Measurements from ENCODE around the gene MED20.

The MED20 gene

GRCh38 chr6:41932378-41932777, 11.4 kb upstream of the MED20 start:
- Histone ChIP-seq H3K9me3 (ENCODE audit: control insufficient read depth, insufficient read depth, low read length) (no peaks in the 10 kb centered on the region), H3K27ac (ENCODE audit: low read length) (no peak overlapping the region), H3K36me3 (ENCODE audit: control insufficient read depth, insufficient read depth, low read length) (peaks cover 54% of the 10 kb centered on the region), H3K27me3 (ENCODE audit: control insufficient read depth, insufficient read depth, low read length) (no peaks in the 10 kb centered on the region), H3K4me3 (ENCODE audit: low read length) (no peak overlapping the region), H3K4me1 (ENCODE audit: control insufficient read depth, insufficient read depth, low read length) (no peaks in the 10 kb centered on the region)
- WGBS (ENCODE audit: insufficient coverage, insufficient read length) = no CpG with 5 or more reads among the region's 15 CpGs
- DNase-seq (ENCODE audit: low read depth, low spot score) = no peak

- H3K27me3 ChIP-seq (ENCODE audit: control insufficient read depth, insufficient read depth, low read length) = no peaks in the 10 kb centered on the region
- peaks cover 58% of the 10 kb centered on the region for H3K36me3 ChIP-seq (ENCODE audit: control insufficient read depth, insufficient read depth, low read length)
- H3K27ac ChIP-seq (ENCODE audit: low read length) = no peak overlapping the region
- no peaks in the 10 kb centered on the region for H3K4me1 ChIP-seq (ENCODE audit: control insufficient read depth, insufficient read depth, low read length)
- DNase-seq (ENCODE audit: low read depth, low spot score) = no peak
- WGBS (ENCODE audit: insufficient coverage, insufficient read length) = no CpG with 5 or more reads among the region's 2 CpGs
- no peak overlapping the region for H3K4me3 ChIP-seq (ENCODE audit: low read length)
- H3K9me3 ChIP-seq (ENCODE audit: control insufficient read depth, insufficient read depth, low read length) = no peaks in the 10 kb centered on the region
These were observed 10.9 kb upstream of the MED20 start for GRCh38 chr6:41931792-41932191.

DNA sequence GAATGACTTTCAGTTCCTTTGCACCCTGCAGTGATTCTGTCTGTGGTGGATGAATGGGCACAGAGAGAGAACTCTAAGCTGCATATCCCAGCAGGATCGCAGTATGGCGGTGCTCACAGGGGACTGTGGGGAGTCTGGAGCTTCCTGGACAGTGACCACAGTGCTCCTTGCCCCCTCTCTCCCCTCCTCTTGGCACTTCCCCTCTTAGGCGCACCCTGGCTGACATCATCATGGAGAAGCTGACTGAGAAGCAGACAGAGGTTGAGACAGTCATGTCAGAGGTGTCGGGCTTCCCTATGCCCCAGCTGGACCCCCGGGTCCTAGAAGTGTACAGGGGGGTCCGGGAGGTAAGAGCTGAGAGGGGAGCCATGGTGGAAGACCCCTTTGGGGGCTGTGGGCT, 9.0 kb upstream of the MED20 start:
- peaks cover 54% of the 10 kb centered on the region for H3K36me3 ChIP-seq (ENCODE audit: control insufficient read depth, insufficient read depth, low read length)
- DNase-seq (ENCODE audit: low read depth, low spot score) = no peak
- no peaks in the 10 kb centered on the region for H3K4me1 ChIP-seq (ENCODE audit: control insufficient read depth, insufficient read depth, low read length)
- WGBS (ENCODE audit: insufficient coverage, insufficient read length) = no CpG with 5 or more reads among the region's 6 CpGs
- no peaks in the 10 kb centered on the region for H3K9me3 ChIP-seq (ENCODE audit: control insufficient read depth, insufficient read depth, low read length)
- no peak overlapping the region for H3K4me3 ChIP-seq (ENCODE audit: low read length)
- no peak overlapping the region for H3K27ac ChIP-seq (ENCODE audit: low read length)
- H3K27me3 ChIP-seq (ENCODE audit: control insufficient read depth, insufficient read depth, low read length) = no peaks in the 10 kb centered on the region

GRCh38 chr6:41927253-41927652, 6.3 kb upstream of the MED20 start:
- Histone ChIP-seq H3K27me3 (ENCODE audit: control insufficient read depth, insufficient read depth, low read length) (no peaks in the 10 kb centered on the region), H3K36me3 (ENCODE audit: control insufficient read depth, insufficient read depth, low read length) (peaks cover 45% of the 10 kb centered on the region), H3K4me1 (ENCODE audit: control insufficient read depth, insufficient read depth, low read length) (no peaks in the 10 kb centered on the region), H3K4me3 (ENCODE audit: low read length) (no peak overlapping the region), H3K9me3 (ENCODE audit: control insufficient read depth, insufficient read depth, low read length) (no peaks in the 10 kb centered on the region), H3K27ac (ENCODE audit: low read length) (no peak overlapping the region)
- no peak for DNase-seq (ENCODE audit: low read depth, low spot score)
- no CpG with 5 or more reads among the region's 6 CpGs for WGBS (ENCODE audit: insufficient coverage, insufficient read length)

- Histone ChIP-seq H3K9me3 (ENCODE audit: control insufficient read depth, insufficient read depth, low read length) (no peaks in the 10 kb centered on the region), H3K27me3 (ENCODE audit: control insufficient read depth, insufficient read depth, low read length) (no peaks in the 10 kb centered on the region), H3K4me1 (ENCODE audit: control insufficient read depth, insufficient read depth, low read length) (no peaks in the 10 kb centered on the region), H3K4me3 (ENCODE audit: low read length) (peak overlapping the region; percentile 87; the same call in 1 of the 2 replicates), H3K27ac (ENCODE audit: low read length) (no peak overlapping the region), H3K36me3 (ENCODE audit: control insufficient read depth, insufficient read depth, low read length) (peaks cover 2% of the 10 kb centered on the region; the same call in 1 of the 2 replicates)
- no CpG with 5 or more reads among the region's 7 CpGs for WGBS (ENCODE audit: insufficient coverage, insufficient read length)
- DNase-seq (ENCODE audit: low read depth, low spot score) = no peak
These were observed 1.2 kb upstream of the MED20 start for GRCh38 chr6:41922154-41922553.

- Histone ChIP-seq H3K4me3 (ENCODE audit: low read length) (peak overlapping the region; percentile 87), H3K36me3 (ENCODE audit: control insufficient read depth, insufficient read depth, low read length) (no peaks in the 10 kb centered on the region), H3K9me3 (ENCODE audit: control insufficient read depth, insufficient read depth, low read length) (no peaks in the 10 kb centered on the region), H3K4me1 (ENCODE audit: control insufficient read depth, insufficient read depth, low read length) (no peaks in the 10 kb centered on the region), H3K27me3 (ENCODE audit: control insufficient read depth, insufficient read depth, low read length) (no peaks in the 10 kb centered on the region), H3K27ac (ENCODE audit: low read length) (no peak overlapping the region)
- WGBS (ENCODE audit: insufficient coverage, insufficient read length) = no CpG with 5 or more reads among the region's 20 CpGs
- no peak for DNase-seq (ENCODE audit: low read depth, low spot score)
These were observed 716 bp upstream of the MED20 start for GRCh38 chr6:41921712-41921998.

DNA sequence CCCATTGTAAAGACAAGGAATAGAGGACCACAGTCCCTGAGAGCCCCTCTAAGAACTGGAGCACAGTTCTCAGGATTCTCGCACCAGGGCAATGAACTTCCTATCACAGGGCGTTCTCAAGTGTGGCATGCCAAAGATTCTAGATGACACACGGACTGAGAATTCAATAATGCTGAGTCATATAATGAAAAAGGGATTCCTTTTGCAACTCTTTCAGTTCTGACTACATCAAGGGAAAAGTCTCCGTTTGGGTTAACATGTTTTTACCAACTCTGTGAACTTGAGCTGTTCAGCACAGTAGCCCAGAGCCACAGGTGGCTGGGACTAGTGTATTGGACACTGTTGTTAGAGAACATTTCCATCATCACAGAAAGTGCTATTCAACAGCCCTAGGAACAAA, 3.4 kb downstream of the MED20 start:
- DNase-seq (ENCODE audit: low read depth, low spot score) = no peak
- Histone ChIP-seq H3K9me3 (ENCODE audit: control insufficient read depth, insufficient read depth, low read length) (no peaks in the 10 kb centered on the region), H3K36me3 (ENCODE audit: control insufficient read depth, insufficient read depth, low read length) (no peaks in the 10 kb centered on the region; the same call in 1 of the 2 replicates), H3K4me3 (ENCODE audit: low read length) (no peak overlapping the region), H3K27ac (ENCODE audit: low read length) (no peak overlapping the region), H3K4me1 (ENCODE audit: control insufficient read depth, insufficient read depth, low read length) (no peaks in the 10 kb centered on the region), H3K27me3 (ENCODE audit: control insufficient read depth, insufficient read depth, low read length) (no peaks in the 10 kb centered on the region)
- WGBS (ENCODE audit: insufficient coverage, insufficient read length) = no CpG with 5 or more reads among the region's 4 CpGs

GRCh38 chr6:41914869-41915530, 5.9 kb downstream of the MED20 start:
- Histone ChIP-seq H3K4me3 (ENCODE audit: low read length) (no peak overlapping the region), H3K36me3 (ENCODE audit: control insufficient read depth, insufficient read depth, low read length) (no peaks in the 10 kb centered on the region; the same call in 1 of the 2 replicates), H3K27me3 (ENCODE audit: control insufficient read depth, insufficient read depth, low read length) (no peaks in the 10 kb centered on the region), H3K9me3 (ENCODE audit: control insufficient read depth, insufficient read depth, low read length) (no peaks in the 10 kb centered on the region), H3K4me1 (ENCODE audit: control insufficient read depth, insufficient read depth, low read length) (no peaks in the 10 kb centered on the region), H3K27ac (ENCODE audit: low read length) (no peak overlapping the region)
- no CpG with 5 or more reads among the region's 4 CpGs for WGBS (ENCODE audit: insufficient coverage, insufficient read length)
- no peak for DNase-seq (ENCODE audit: low read depth, low spot score)

DNA sequence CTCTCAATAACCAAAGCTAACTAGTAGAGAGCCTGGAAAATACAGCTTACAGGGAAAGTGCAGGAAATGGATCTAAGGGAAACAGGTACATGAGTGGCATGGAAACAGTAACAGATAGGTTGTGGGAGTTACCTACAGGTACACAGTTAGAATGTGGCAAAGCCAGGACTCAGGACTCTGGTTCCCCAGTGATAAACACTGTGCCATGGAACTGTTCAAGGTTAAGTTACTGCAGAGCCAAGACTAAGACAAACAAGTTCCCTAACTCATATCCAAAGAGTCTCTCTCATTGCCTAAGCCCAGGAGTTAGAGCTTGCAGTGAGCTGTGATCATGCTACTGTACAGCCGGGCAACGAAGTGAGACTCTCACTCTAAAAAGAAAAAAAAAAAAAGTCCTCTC, 6.6 kb downstream of the MED20 start:
- WGBS (ENCODE audit: insufficient coverage, insufficient read length) = no CpG with 5 or more reads among the region's 2 CpGs
- DNase-seq (ENCODE audit: low read depth, low spot score) = no peak
- H3K27ac ChIP-seq (ENCODE audit: low read length) = no peak overlapping the region

GRCh38 chr6:41909727-41910126, 11.2 kb downstream of the MED20 start:
- no CpG with 5 or more reads among the region's 1 CpG for WGBS (ENCODE audit: insufficient coverage, insufficient read length)
- Histone ChIP-seq H3K9me3 (ENCODE audit: control insufficient read depth, insufficient read depth, low read length) (no peaks in the 10 kb centered on the region), H3K36me3 (ENCODE audit: control insufficient read depth, insufficient read depth, low read length) (peaks cover 12% of the 10 kb centered on the region; the same call in 1 of the 2 replicates), H3K27ac (ENCODE audit: low read length) (no peak overlapping the region), H3K4me1 (ENCODE audit: control insufficient read depth, insufficient read depth, low read length) (no peaks in the 10 kb centered on the region), H3K27me3 (ENCODE audit: control insufficient read depth, insufficient read depth, low read length) (no peaks in the 10 kb centered on the region), H3K4me3 (ENCODE audit: low read length) (no peak overlapping the region)
- DNase-seq (ENCODE audit: low read depth, low spot score) = no peak

More for the DNA sequence above, 6.6 kb downstream of the MED20 start:
- Histone ChIP-seq H3K4me3 (ENCODE audit: low read length) (no peak overlapping the region), H3K9me3 (ENCODE audit: control insufficient read depth, insufficient read depth, low read length) (no peaks in the 10 kb centered on the region), H3K27me3 (ENCODE audit: control insufficient read depth, insufficient read depth, low read length) (no peaks in the 10 kb centered on the region), H3K36me3 (ENCODE audit: control insufficient read depth, insufficient read depth, low read length) (no peaks in the 10 kb centered on the region; the same call in 1 of the 2 replicates), H3K4me1 (ENCODE audit: control insufficient read depth, insufficient read depth, low read length) (no peaks in the 10 kb centered on the region)

DNA sequence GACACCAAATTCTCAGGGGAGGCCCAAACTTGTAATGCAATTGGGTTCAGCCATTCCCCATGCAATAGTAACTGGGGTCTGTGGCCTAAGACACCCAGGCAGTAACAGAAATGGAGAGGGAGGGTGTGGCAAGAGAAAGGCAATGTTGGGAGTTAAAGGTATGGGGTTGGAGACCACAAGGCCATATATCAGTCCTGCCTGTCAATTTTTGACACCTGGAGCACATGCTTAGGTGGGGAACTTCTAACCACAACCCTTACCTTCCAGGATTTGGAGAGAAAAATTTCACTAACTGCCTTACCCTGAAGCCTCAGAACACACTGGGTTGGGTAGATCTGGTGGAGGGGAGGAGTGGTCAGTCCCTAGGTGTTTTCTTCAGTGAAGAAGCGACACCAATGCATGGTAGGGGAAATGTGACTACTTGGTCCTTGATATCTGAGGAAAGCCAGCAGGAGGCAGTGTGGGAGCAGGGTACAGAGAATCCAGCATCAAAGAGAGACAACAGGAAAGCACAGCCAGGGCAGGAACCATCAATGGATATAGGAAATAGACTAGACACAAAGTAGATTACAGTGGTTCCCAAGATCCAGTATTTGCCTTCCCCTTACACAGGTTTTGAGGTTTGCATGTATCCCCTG, 18.9 kb downstream of the MED20 start:
- no peak overlapping the region for H3K4me3 ChIP-seq (ENCODE audit: low read length)
- H3K9me3 ChIP-seq (ENCODE audit: control insufficient read depth, insufficient read depth, low read length) = no peaks in the 10 kb centered on the region
- no CpG with 5 or more reads among the region's 1 CpG for WGBS (ENCODE audit: insufficient coverage, insufficient read length)
- H3K27me3 ChIP-seq (ENCODE audit: control insufficient read depth, insufficient read depth, low read length) = no peaks in the 10 kb centered on the region
- no peaks in the 10 kb centered on the region for H3K4me1 ChIP-seq (ENCODE audit: control insufficient read depth, insufficient read depth, low read length)
- H3K27ac ChIP-seq (ENCODE audit: low read length) = no peak overlapping the region
- DNase-seq (ENCODE audit: low read depth, low spot score) = no peak
- peaks cover 7% of the 10 kb centered on the region; the same call in 1 of the 2 replicates for H3K36me3 ChIP-seq (ENCODE audit: control insufficient read depth, insufficient read depth, low read length)

Measured in iPS DF 6.9 (cell line).